CD4-positive, alpha-beta T cell (primary cell): Measurements from ENCODE around the gene ADCY5. TPM values are rescaled to one million over a fixed set of nuclear protein-coding genes. Genes with fewer than 3 reads are reported as not detected.

Experiments
- ATAC-seq: fragments of 200-7000 bp; cut with Tn5 transposase; one replicate; pipeline ENCODE4 v1.10.0; 2022; ENCODE audit warnings: mild to moderate bottlenecking; ENCODE audit not compliant: poor library complexity
- CTCF ChIA-PET: fragments of 350-600 bp; sonication (Branson Sonifier 250); formaldehyde crosslinking; loops from one replicate; lab custom pipeline; 2021; ENCODE audit warnings: antibody characterized with exemption, inconsistent platforms; lab: Charles Lee
- POLR2A ChIA-PET: fragments of 350-600 bp; sonication (Branson Sonifier 250); formaldehyde crosslinking; loops from one replicate; lab custom pipeline; 2021; ENCODE audit warnings: antibody characterized with exemption, inconsistent platforms; lab: Charles Lee
- DNase-seq, 14 experiments: peaks; one replicate each; pipeline ENCODE4 v3.0.0-alpha.2; 2013 to 2020; ENCODE audit warnings: mixed read lengths in 2 of 14
- H3K27ac ChIP-seq, 2 donors: one replicate each; pipeline versions ENCODE4 v1.5.1 to v1.7.0; 2013; ENCODE audit warnings: low read length in 2 of 2, low read depth in 1 of 2, mild to moderate bottlenecking in 1 of 2
- H3K27me3 ChIP-seq, 2 experiments: 1 replicate in 1 of 2; 2 replicates in 1 of 2; pipeline versions ENCODE4 v1.6.1 to v1.7.0; 2013; ENCODE audit warnings: low read length in 2 of 2, control low read depth in 1 of 2, mild to moderate bottlenecking in 1 of 2, moderate library complexity in 1 of 2; ENCODE audit not compliant: insufficient read depth in 2 of 2, control insufficient read depth in 1 of 2
- H3K36me3 ChIP-seq: one replicate; pipeline ENCODE4 v1.6.1; 2013; ENCODE audit warnings: low read length, control low read depth; ENCODE audit not compliant: insufficient read depth
- H3K4me1 ChIP-seq: one replicate; pipeline ENCODE4 v1.6.1; 2013; ENCODE audit warnings: low read length, control low read depth; ENCODE audit not compliant: insufficient read depth
- H3K4me3 ChIP-seq: one replicate; pipeline ENCODE4 v1.5.1; 2013; ENCODE audit warnings: mild to moderate bottlenecking, low read length, moderate library complexity
- H3K9me3 ChIP-seq, 2 experiments: 1 replicate in 1 of 2; 2 replicates in 1 of 2; pipeline versions ENCODE4 v1.6.1 to v1.7.0; 2013; ENCODE audit warnings: low read length in 2 of 2, mild to moderate bottlenecking in 2 of 2, control low read depth in 1 of 2, moderate library complexity in 1 of 2; ENCODE audit not compliant: control insufficient read depth in 1 of 2, insufficient read depth in 1 of 2
- H3K27ac Mint-ChIP-seq: one replicate; pipeline ENCODE4 v1.8.0; 2020; ENCODE audit warnings: mixed read lengths
- H3K27me3 Mint-ChIP-seq: one replicate; pipeline ENCODE4 v1.8.0; 2021; ENCODE audit warnings: mixed read lengths
- H3K36me3 Mint-ChIP-seq: one replicate; pipeline ENCODE4 v1.8.0; 2021; ENCODE audit warnings: low read depth, mixed read lengths
- H3K4me1 Mint-ChIP-seq: one replicate; pipeline ENCODE4 v1.8.0; 2021; ENCODE audit warnings: low read depth, mixed read lengths
- H3K4me3 Mint-ChIP-seq: one replicate; pipeline ENCODE4 v1.8.0; 2020; ENCODE audit warnings: mild to moderate bottlenecking, mixed read lengths
- H3K9me3 Mint-ChIP-seq: one replicate; pipeline ENCODE4 v1.8.0; 2020; ENCODE audit warnings: mixed read lengths
- intact Hi-C, 2 experiments: fragments of 100-400 bp; cut with DNase I in 1 of 2; cut with micrococcal nuclease in 1 of 2; formaldehyde crosslinking; loops; one replicate each; pipeline versions ENCODE4 v1.15.1 to v1.9.0; 2023 to 2025; cut with DNase I, micrococcal nuclease
- total RNA-seq, 174 experiments: library from RNA in 2 of 174; stranded (reverse) in 2 of 174; gene quantifications; one replicate each; pipeline ENCODE4 v1.2.3 and lab custom pipeline; 2021 to 2026
- TF ChIP-seq, protein P1 (sequence below): fragments of 200-600 bp; IDR thresholded peaks from one replicate; pipeline ENCODE4 v1.8.0; 2022; ENCODE audit warnings: antibody characterized with exemption, mild to moderate bottlenecking

ADCY5 gene
- total RNA-seq, 2 experiments from 2014 or later, result not detected

DNA sequence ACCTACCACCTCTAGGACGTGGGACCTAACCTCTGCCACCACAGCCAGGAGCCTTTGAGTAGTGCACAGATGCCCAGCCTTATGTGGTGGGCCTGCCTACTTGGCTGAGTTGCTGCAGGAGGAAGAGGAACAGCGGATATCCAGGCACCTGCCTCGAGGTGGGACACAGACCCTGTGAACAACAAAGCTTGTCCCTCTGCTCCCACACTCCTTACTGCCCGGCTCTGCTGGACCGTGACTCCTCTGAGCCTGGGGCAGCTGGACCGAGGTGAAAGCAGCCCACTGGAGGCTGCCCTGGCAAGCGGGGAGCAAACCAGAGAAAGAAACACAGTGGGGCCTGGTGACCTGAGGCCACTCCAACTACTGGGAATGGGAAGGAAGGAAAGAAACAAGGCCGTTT is 149.3 kb downstream of the ADCY5 start:
- no peaks in the 10 kb centered on the region for H3K9me3 Mint-ChIP-seq
- Histone ChIP-seq H3K4me1 (no peaks in the 10 kb centered on the region), H3K27ac (no peak overlapping the region), H3K27me3 (no peaks in the 10 kb centered on the region), H3K36me3 (no peaks in the 10 kb centered on the region), H3K9me3 (peaks cover 0 to 8% of the 10 kb centered on the region in 2 experiments), H3K4me3 (no peak overlapping the region)
- intact Hi-C loops, result no loop called here
- no peak overlapping the region for H3K4me3 Mint-ChIP-seq
- DNase-seq (no peak), ATAC-seq (no peak)
- no peaks in the 10 kb centered on the region for H3K4me1 Mint-ChIP-seq
- H3K36me3 Mint-ChIP-seq, result no peaks in the 10 kb centered on the region
- TF ChIP-seq, protein P1, sequence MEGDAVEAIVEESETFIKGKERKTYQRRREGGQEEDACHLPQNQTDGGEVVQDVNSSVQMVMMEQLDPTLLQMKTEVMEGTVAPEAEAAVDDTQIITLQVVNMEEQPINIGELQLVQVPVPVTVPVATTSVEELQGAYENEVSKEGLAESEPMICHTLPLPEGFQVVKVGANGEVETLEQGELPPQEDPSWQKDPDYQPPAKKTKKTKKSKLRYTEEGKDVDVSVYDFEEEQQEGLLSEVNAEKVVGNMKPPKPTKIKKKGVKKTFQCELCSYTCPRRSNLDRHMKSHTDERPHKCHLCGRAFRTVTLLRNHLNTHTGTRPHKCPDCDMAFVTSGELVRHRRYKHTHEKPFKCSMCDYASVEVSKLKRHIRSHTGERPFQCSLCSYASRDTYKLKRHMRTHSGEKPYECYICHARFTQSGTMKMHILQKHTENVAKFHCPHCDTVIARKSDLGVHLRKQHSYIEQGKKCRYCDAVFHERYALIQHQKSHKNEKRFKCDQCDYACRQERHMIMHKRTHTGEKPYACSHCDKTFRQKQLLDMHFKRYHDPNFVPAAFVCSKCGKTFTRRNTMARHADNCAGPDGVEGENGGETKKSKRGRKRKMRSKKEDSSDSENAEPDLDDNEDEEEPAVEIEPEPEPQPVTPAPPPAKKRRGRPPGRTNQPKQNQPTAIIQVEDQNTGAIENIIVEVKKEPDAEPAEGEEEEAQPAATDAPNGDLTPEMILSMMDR, result no peak
- ChIA-PET CTCF (no interaction called here), POLR2A (no interaction called here)
- H3K27ac Mint-ChIP-seq, result no peak overlapping the region
- H3K27me3 Mint-ChIP-seq, result peaks cover 12% of the 10 kb centered on the region

DNA sequence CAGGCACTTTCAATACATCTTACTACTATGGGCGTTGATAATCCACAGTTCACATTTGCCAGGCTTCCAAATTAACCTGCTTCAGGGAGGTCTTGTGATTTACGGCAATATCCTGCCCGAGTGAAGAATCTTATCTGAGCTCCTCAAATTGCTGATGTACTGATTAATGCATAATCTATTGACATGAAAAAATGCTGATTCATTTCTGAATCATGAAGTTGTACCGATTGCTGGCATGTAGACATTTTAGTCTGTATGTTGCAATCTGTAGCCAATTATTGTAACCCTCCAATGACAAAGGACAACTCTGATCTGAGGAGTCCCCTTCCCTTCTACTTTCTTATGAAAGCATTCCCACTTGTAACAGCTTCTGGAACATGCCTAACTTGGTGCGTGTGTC is 150.0 kb downstream of the ADCY5 start:
- no peak for DNase-seq
- no peak for ATAC-seq
- no peak overlapping the region for H3K4me3 Mint-ChIP-seq
- H3K27me3 Mint-ChIP-seq, result peaks cover 19% of the 10 kb centered on the region
- H3K4me1 ChIP-seq, result no peaks in the 10 kb centered on the region
- H3K36me3 ChIP-seq, result no peaks in the 10 kb centered on the region
- peaks cover 0 to 7% of the 10 kb centered on the region in 2 experiments for H3K9me3 ChIP-seq
- ChIA-PET CTCF (no interaction called here), POLR2A (no interaction called here)
- TF ChIP-seq, protein P1, result no peak
- H3K36me3 Mint-ChIP-seq, result no peaks in the 10 kb centered on the region
- H3K4me1 Mint-ChIP-seq, result no peaks in the 10 kb centered on the region
- H3K9me3 Mint-ChIP-seq, result no peaks in the 10 kb centered on the region
- intact Hi-C loops, result no loop called here
- no peak overlapping the region for H3K4me3 ChIP-seq
- no peaks in the 10 kb centered on the region for H3K27me3 ChIP-seq
- H3K27ac Mint-ChIP-seq, result no peak overlapping the region
- H3K27ac ChIP-seq, result no peak overlapping the region

DNA sequence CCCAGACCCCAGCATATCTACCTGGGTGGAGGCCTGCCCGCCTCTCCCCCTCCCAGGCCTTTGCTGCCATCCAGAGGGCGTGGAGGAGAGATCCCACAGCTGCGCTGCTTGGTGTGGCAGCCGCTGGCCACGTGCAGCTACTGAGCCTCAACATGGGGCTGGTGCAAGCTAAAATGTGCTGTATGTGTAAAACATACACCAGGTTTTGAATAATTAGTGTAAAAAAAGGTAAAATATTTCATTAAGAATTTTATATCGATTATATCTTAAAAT is 151.3 kb downstream of the ADCY5 start:
- no peak overlapping the region for H3K27ac ChIP-seq
- TF ChIP-seq, protein P1, result no peak
- H3K4me3 Mint-ChIP-seq, result no peak overlapping the region
- DNase-seq (no peak), ATAC-seq (no peak)
- H3K9me3 Mint-ChIP-seq, result no peaks in the 10 kb centered on the region
- H3K9me3 ChIP-seq, result peaks cover 0 to 13% of the 10 kb centered on the region in 2 experiments
- peaks cover 17% of the 10 kb centered on the region for H3K27me3 Mint-ChIP-seq
- no peaks in the 10 kb centered on the region for H3K36me3 Mint-ChIP-seq
- H3K27me3 ChIP-seq, result no peaks in the 10 kb centered on the region
- ChIA-PET CTCF (no interaction called here), POLR2A (no interaction called here)
- H3K4me1 Mint-ChIP-seq, result no peaks in the 10 kb centered on the region
- no peak overlapping the region for H3K4me3 ChIP-seq
- no peaks in the 10 kb centered on the region for H3K4me1 ChIP-seq
- intact Hi-C loops, result no loop called here
- H3K27ac Mint-ChIP-seq, result no peak overlapping the region
- no peaks in the 10 kb centered on the region for H3K36me3 ChIP-seq
